Thyroid gland (tissue), 4 donors: ENCODE results near the gene TXNL4A. TPM values are rescaled to one million over a fixed set of nuclear protein-coding genes. Genes with fewer than 3 reads are reported as not detected.

Experiments used
- DNase-seq, 2 donors: peaks; one replicate each; pipeline ENCODE4 v3.0.0-alpha.2; 2019
- H3K27ac ChIP-seq, 3 donors: fragments of 200-600 bp; sonication (generic); 1 replicate in 2 of 3; 2 replicates in 1 of 3; pipeline ENCODE4 v1.5.1; 2016 to 2019; ENCODE audit warnings: mild to moderate bottlenecking in 1 of 3, moderate library complexity in 1 of 3
- H3K27me3 ChIP-seq: fragments of 200-600 bp; sonication (generic); one replicate; pipeline ENCODE4 v1.5.1; 2019
- H3K36me3 ChIP-seq, 2 donors: fragments of 200-600 bp; sonication (generic); one replicate each; pipeline ENCODE4 v1.5.1; 2016 to 2019
- H3K4me1 ChIP-seq, 2 donors: fragments of 200-600 bp; sonication (generic); one replicate each; pipeline ENCODE4 v1.5.1; 2017 to 2019
- H3K4me3 ChIP-seq, 3 donors: fragments of 200-600 bp; sonication (generic); replicated peaks in 1 of 3; 1 replicate in 2 of 3; 2 replicates in 1 of 3; pipeline ENCODE4 v1.5.1; 2016; ENCODE audit warnings: mild to moderate bottlenecking in 1 of 3
- H3K9me3 ChIP-seq: fragments of 200-600 bp; sonication (generic); one replicate; pipeline ENCODE4 v1.5.1; 2017
- POLR2A ChIP-seq, 2 donors: fragments of 450-650 bp; IDR thresholded peaks; one replicate each; pipeline ENCODE4 v1.6.1; 2017; ENCODE audit warnings: antibody characterized with exemption in 2 of 2, mild to moderate bottlenecking in 2 of 2, moderate library complexity in 1 of 2
- WGBS, 2 donors: methylation state at CpG; one replicate each; pipeline ENCODE4 v1.1.5; 2017; 5-methylcytosine and 5-hydroxymethylcytosine counted together
- intact Hi-C: fragments of 100-400 bp; cut with DNase I; formaldehyde crosslinking; loops from one replicate; pipeline ENCODE4 v1.15.1; 2023
- total RNA-seq, 4 donors: library from RNA; depleted of rRNA; stranded (reverse); fragments of >200 nt; gene quantifications; one replicate each; pipeline ENCODE4 v1.2.3, GENCODE V29; 2016
- TF ChIP-seq, protein P1 (sequence below), 6 experiments: fragments of 200-600 bp in 3 of 6; fragments of 450-650 bp in 3 of 6; sonication (generic) in 3 of 6; IDR thresholded peaks; one replicate each; pipeline ENCODE4 v1.5.1; 2016 to 2019; ENCODE audit warnings: antibody characterized with exemption in 6 of 6, mild to moderate bottlenecking in 2 of 6, inconsistent platforms in 1 of 6, moderate library complexity in 1 of 6

Gene TXNL4A
- total RNA-seq, 4 donors from 2014 or later = 22.9 to 37.4 (median 30.2) TPM

DNA sequence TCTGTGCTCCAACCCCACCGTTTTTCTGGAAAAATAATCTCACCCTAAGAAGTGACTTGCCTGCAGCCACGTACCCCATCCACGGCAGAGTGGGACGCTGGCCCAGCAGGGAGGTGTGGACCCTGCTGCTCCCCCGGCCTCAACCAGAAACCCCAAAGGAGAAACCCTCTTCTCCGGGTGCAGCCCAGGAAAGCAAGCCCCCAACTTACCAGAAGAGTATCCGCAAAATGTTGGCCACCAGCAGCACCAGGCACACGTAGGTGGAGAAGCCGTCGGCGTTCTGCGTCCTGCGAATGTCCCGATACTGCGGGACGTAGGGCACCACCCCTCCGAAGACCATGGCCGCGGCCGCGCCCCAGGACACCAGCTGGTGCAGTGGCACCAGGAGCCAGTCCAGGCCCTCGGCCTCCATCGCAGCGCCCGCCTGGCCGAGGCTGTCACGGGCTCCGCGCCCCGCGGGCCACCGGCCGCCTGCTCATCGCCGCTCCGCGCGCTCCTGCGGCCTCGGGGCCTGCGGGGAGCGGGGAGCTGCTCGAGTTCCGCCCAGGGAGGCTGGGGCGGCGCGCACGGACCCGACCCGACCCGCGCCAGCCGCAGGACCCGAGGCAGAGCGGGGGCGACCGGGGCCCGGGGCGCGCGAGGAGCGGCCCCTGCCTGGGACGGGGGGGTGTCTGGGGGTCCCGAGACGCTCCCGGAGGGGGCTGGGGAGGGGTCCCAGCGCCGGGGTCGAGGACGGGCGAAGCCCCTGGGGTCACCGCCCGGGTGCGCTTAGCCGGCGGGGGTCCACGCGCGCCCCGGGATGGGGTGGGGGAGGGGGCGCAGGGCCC, 37.6 kb downstream of the TXNL4A start:
- Histone ChIP-seq H3K36me3 (peaks cover 0 to 4% of the 10 kb centered on the region in 2 donors), H3K4me3 (peak overlapping the region; percentile 81 to 87 (median 83)), H3K27ac (peak overlapping the region; percentile 84 to 98 (median 91)), H3K9me3 (no peaks in the 10 kb centered on the region), H3K27me3 (no peaks in the 10 kb centered on the region), H3K4me1 (peaks cover 61 to 66% of the 10 kb centered on the region in 2 donors)
- WGBS, 2 donors = 21 to 27% methylated on average over 5 to 12 of the region's 81 CpGs
- TF ChIP-seq, protein P1, sequence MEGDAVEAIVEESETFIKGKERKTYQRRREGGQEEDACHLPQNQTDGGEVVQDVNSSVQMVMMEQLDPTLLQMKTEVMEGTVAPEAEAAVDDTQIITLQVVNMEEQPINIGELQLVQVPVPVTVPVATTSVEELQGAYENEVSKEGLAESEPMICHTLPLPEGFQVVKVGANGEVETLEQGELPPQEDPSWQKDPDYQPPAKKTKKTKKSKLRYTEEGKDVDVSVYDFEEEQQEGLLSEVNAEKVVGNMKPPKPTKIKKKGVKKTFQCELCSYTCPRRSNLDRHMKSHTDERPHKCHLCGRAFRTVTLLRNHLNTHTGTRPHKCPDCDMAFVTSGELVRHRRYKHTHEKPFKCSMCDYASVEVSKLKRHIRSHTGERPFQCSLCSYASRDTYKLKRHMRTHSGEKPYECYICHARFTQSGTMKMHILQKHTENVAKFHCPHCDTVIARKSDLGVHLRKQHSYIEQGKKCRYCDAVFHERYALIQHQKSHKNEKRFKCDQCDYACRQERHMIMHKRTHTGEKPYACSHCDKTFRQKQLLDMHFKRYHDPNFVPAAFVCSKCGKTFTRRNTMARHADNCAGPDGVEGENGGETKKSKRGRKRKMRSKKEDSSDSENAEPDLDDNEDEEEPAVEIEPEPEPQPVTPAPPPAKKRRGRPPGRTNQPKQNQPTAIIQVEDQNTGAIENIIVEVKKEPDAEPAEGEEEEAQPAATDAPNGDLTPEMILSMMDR (IDR thresholded peaks at IDR 0.05) = no peak
- TF ChIP-seq POLR2A (IDR thresholded peaks at IDR 0.05) = peak in 1 of 2 donors; percentile 58
- intact Hi-C loops = no loop called here
- DNase-seq = peak in 1 of 2 donors; percentile 50

- WGBS, 2 donors = 47 to 52% methylated on average over 12 of the region's 12 CpGs
- no peak for DNase-seq
- Histone ChIP-seq H3K27me3 (no peaks in the 10 kb centered on the region), H3K4me3 (peak overlapping the region; percentile 81 to 87 (median 83)), H3K4me1 (peaks cover 69 to 73% of the 10 kb centered on the region in 2 donors), H3K27ac (peak overlapping the region; percentile 84 to 98 (median 91)), H3K36me3 (peaks cover 0 to 4% of the 10 kb centered on the region in 2 donors), H3K9me3 (no peaks in the 10 kb centered on the region)
- TF ChIP-seq, protein P1 (IDR thresholded peaks at IDR 0.05) = no peak
- TF ChIP-seq POLR2A (IDR thresholded peaks at IDR 0.05) = peak in 1 of 2 donors; percentile 65
- intact Hi-C loops = no loop called here
Measured at GRCh38 chr18:79949697-79950487, 38.5 kb downstream of the TXNL4A start.

GRCh38 chr18:79948719-79949411, 39.5 kb downstream of the TXNL4A start:
- Histone ChIP-seq H3K36me3 (peaks cover 0 to 4% of the 10 kb centered on the region in 2 donors), H3K4me1 (peaks cover 71 to 72% of the 10 kb centered on the region in 2 donors), H3K27ac (peak overlapping the region; percentile 84 to 98 (median 91)), H3K9me3 (no peaks in the 10 kb centered on the region), H3K27me3 (no peaks in the 10 kb centered on the region), H3K4me3 (no peak overlapping the region)
- TF ChIP-seq POLR2A (IDR thresholded peaks at IDR 0.05) = no peak
- TF ChIP-seq, protein P1 (IDR thresholded peaks at IDR 0.05) = no peak
- DNase-seq = no peak
- intact Hi-C loops = no loop called here
- 88 to 89% methylated on average over 17 to 22 of the region's 23 CpGs for WGBS, 2 donors

GRCh38 chr18:79947881-79948610, 40.3 kb downstream of the TXNL4A start:
- DNase-seq = peak; percentile 91
- H3K27ac ChIP-seq = peak overlapping the region; percentile 84 to 98 (median 91)

More at GRCh38 chr18:79947881-79948610, 40.3 kb downstream of the TXNL4A start:
- whole genome bisulfite sequencing, 2 donors = 70 to 74% methylated on average over 14 of the region's 15 CpGs
- H3K4me3 ChIP-seq = no peak overlapping the region
- H3K36me3 ChIP-seq = peaks cover 0 to 5% of the 10 kb centered on the region in 2 donors
- intact Hi-C loops = no loop called here
- H3K9me3 ChIP-seq = no peaks in the 10 kb centered on the region
- H3K27me3 ChIP-seq = no peaks in the 10 kb centered on the region
- peaks cover 67 to 69% of the 10 kb centered on the region in 2 donors for H3K4me1 ChIP-seq
- TF ChIP-seq POLR2A (IDR thresholded peaks at IDR 0.05) = peak in 1 of 2 donors; percentile 57
- TF ChIP-seq, protein P1 (IDR thresholded peaks at IDR 0.05) = peak in 1 of 6 experiments; percentile 4
